IPS DF 4.7 (cell line): ENCODE data around the gene PRKAA2.

ENCODE experiments used
- DNase-seq: peaks from one replicate; pipeline ENCODE4 v3.0.0-alpha.2; 2013; ENCODE audit warnings: low spot score; ENCODE audit errors: extremely low read depth

PRKAA2 gene

DNA sequence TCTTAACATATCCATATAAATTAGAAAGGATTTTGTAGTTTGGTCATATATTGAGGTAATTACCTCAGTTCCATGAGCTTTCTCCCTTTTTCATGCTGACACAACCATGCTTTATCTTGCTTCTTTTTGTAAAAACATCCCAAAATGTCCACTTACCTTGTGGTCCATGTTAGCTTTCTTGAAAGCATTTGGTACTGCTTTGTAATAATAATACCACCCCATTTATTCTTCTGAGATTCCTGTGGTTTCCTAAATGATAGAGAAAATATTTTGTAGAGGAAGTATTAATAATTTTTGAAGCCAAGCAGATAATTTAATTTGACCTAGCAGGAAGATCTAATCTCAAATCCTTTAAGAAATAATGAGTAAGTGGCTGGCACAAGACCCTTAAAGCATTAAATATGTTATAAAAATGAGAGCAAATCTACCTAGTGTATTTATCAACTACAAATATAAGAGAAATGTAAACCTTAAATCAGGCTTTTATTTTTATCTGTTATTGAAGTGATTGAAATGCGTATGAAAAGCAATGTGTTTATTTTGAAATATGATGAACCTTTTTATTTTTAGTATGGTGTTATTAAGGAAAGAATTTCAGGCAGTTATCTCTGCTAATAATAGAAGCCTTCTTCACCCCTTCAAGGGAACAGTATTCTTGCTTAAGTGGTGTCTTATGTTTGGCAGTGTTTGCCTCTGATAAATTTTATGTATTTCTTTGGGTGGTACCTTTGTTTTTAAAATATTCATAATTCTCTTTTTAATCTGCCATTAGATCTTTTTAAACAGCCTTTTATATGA is 9.2 kb downstream of the PRKAA2 start:
- no peak for DNase-seq

DNA sequence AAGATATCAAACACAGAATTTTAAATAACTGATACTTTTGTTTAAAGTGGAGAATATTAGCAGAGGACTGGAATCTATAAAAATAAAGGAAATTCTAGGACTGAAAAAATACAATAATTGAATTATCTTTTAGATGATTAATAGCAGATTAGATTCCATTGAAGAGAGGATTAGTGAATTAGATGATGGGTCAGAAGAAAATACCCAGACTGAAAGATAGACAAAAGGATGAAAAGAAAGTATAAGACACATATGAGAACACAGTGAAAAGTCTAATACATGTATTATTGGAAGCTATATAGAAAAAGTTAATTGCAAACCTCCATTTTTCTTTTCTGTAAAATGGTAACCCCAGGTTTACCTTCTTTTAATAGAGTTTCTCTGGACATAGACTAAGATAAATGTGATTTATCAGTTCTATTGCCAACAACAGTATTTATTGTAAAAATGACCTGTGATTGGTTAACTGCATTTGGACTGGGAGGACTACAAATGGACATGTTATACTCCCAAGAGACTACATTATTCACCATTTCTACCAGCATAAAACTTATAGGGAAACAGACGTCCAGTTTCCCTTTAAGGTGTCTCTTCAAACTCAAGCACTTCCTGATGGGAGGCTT is 11.0 kb downstream of the PRKAA2 start:
- no peak for DNase-seq

DNA sequence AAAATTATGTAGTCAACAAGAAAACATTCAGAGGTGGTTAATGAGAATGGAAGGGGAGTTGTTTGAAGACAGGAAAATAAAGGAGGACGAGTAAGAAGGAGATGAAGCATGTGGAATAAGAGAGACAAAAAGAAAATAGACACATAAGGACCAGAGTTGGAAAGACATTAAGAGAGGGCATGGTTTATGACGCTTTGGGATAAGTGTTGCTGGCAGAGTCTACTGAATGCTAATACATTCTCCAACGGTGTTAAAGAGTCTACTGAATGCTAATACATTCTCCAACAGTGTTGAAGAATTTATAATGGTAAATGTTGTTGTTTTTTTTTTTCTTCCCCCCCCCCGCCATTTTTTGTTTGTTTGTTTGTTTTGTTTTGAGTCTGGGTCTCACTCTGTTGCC is 13.1 kb downstream of the PRKAA2 start:
- no peak for DNase-seq

DNA sequence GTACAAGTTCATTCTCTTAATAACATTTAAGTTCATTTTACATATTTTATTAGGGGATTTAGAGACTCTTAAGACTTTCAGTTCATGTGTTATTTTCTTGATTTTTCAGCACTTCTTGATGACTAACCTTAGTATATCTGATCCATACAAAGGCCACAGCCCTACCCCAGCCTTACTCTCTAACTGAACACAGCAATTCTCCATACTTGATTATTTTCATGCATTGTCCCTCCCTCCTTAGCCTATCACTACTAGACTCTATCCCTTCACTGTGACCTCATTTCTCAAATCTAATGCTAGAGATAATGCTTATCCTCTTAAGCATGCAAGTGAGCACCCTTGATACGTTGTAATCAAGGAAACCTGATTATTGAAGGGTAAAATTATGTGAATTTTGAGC is 15.2 kb downstream of the PRKAA2 start:
- DNase-seq: no peak

DNA sequence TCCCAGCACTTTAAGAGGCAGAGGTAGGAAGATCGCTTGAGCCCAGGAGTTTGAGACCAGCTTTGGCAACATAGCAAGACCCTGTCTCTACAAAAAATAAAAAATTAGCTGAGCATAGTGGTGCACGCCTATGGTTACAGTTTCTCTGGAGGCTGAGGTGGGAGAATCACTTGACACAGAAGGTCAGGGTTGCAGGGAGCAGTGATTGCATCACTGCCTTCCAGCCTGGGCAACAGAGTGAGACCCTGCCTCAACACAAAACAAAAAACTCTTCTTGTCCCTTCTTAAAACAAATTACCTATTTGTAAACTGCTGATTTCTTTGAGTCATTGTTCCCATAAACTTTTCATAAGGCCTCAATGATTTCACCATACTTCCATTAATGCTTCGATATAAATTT is 18.7 kb downstream of the PRKAA2 start:
- DNase-seq: no peak

DNA sequence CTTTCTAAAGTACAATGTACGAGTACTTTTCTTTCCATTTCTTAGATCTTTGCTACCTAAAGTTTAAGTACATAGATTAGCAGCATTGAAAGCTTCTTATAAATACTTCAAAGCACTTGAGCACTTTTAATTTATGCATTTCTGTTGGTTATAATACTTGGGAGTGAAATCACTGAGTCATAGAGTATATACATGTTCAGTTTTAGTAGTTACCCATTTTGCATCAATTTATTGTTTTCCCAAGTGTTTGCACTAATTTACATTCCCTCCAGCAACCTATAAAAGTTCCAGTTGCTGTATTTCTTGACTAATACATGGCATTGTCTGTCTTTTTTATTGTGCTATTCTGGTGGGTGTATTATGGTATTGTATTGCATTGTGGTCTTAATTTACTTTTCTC is 20.3 kb downstream of the PRKAA2 start:
- DNase-seq: no peak

DNA sequence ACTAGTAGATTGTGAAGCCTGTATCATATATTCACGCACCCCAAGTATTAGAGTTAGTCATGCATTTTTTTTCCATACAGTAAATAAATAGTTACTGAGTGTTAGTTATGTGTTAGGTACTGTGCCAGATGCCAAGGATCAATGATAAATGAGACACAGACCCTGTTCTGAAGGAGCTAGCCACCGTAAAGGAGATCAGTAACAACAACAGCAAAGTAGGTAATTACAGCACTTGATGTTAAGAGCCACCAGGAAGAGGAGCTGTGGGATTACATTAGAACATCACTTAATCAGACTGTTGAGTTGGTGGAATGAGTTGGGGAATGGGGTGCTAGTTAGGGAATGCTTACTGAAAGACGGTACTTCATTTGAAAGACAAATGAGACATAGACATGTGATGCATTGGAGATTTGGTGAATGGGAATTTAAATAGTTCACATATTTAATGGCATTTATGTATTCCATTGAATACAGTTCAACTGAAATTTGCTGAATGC is 21.0 kb downstream of the PRKAA2 start:
- DNase-seq: no peak

DNA sequence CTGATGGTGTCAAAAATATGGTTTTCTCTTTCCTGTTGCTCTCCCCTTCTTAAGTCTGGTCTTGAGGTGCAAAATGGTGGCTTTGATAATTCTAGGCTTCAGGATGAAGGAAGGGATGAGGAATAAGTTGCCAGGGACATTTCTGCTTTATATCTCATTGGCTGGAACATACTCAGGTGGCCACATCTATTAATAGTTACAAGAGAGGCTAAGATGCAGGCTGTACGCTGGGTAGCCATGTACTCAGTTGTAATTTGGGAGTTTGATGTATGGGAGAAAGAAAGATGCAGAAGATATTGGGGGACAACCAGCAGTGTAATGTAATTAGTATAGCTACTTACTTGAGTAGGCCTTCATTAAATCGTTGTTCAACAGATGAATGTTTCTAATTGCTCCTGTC is 25.2 kb downstream of the PRKAA2 start:
- no peak for DNase-seq

DNA sequence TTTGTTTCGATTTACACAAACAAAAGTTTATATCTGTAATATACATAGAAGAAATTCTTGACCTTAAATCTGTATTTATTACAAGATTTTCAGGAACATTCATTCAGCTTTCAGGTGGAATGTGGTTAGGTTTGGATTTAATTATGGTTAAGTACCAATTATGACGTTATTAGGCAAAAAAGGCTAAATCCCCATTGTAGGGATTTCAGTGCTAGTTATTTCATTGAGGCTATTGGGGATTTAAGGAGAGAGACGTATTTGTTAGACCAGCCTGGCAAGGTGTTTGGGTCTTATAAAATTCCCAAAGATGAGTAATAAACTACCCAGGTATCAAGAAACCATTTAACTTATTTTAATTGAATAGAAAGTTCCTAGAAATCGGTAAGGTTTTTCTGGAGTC is 26.0 kb downstream of the PRKAA2 start:
- no peak for DNase-seq

DNA sequence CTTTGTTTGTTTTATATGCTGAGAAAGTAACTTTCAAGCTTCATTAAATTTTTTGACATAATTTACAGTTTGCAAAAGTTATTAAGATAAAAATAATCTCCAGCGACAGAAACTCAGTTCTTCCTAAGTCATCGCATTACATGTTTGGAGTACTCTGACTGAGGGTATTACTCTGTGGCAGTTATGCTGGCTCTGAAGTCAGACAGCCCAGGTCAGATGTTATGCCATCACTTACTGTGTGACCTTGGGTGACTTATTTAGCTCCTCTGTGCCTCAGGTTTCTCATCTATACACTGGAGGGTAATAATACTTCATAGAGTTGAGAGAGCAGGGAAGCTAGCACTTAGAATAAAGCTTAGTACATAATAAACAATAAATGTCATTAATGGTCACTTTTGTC is 26.4 kb downstream of the PRKAA2 start:
- no peak for DNase-seq

DNA sequence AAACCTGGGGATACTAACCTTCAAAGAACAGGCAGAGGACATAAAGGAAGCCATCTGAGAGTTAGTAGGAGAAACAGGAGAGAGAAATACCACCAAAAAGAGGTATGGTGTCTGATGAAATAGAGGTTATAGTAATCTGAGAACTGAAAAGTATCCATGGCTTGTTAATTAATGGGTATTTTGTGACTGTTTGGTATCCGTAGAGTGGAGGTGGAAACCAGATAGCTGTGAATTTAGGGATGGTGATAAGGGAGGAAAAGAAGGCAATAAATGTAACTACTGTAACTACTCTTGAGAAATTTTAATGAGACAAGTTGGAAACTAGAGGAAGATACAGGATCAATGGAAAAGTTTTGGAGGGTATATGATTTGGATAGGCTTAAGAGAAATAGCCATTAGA is 27.5 kb downstream of the PRKAA2 start:
- DNase-seq: no peak

DNA sequence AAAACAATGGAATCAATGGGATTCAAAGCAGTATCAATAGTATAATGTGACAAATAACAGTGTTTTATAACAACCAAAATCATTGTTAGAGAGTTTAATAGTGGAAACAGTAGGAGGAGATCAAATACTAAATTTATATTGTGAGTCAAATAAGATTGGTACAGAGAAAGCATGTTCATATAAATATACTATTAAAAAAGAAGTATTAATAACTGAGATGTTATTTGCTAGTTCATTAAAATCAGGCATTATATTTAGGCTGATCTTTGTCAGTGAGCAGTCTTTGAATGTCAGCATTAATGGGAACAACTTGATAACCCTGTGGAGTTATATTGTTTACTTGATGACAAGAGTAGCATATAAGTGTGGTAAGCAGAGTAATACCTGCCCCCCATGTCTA is 30.6 kb downstream of the PRKAA2 start:
- DNase-seq: no peak

DNA sequence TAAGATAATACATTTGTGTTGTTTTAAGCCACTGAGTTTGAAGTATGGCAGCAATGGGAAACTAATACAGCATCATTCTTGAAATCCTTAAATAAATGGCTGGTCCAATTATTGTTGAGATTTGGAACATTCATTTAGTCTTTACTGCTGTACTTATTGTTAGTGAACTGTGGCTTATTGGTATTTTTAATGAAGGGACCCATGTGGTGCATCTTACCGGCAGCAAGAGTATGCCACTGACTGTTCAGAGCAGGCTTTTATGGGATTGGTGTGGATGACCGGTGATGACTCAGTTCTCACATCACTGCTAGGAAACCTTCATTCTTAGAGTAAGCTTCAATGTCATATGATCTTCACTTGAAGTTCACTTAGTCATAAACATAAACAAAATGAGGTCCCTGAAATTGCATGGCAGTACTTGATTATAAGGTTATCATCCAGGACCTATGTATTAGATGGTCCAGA is 31.5 kb downstream of the PRKAA2 start:
- DNase-seq: no peak

DNA sequence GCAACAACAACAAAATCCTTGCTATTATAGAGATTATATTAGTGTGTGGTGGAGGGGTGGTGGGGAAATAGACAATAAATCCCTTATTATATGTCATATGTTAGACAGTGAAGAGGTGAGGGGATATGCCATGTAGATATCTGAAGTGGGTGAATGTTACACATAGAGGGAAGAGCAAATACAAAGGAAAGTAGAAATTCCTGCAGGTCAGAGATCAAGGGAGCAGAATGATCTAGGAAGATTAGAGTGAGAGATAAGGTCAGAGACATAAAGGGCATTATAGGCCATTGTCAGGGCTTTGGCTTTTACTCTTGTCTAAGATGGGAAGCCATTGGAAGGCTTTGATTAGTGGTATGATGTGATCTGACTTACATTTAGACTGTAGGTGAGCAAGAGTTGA is 38.5 kb downstream of the PRKAA2 start:
- no peak for DNase-seq

DNA sequence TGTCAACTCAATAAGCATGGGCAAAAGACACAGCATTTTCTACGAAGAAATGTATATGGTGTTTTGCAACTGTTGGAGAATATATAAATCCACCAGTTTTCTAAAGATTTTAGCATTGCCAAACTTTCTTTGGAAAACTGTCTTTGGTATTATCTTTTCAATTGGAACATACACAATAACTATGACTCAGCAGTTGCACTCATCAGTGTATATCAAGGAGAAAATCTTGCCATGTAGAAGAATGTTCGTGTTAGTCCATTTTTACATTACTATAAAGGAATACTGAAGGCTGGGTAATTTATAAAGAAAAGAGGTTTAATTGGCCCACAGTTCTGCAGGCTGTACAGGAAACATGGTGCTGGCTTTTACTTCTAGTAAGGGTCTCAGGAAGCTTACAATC is 41.1 kb downstream of the PRKAA2 start:
- no peak for DNase-seq

DNA sequence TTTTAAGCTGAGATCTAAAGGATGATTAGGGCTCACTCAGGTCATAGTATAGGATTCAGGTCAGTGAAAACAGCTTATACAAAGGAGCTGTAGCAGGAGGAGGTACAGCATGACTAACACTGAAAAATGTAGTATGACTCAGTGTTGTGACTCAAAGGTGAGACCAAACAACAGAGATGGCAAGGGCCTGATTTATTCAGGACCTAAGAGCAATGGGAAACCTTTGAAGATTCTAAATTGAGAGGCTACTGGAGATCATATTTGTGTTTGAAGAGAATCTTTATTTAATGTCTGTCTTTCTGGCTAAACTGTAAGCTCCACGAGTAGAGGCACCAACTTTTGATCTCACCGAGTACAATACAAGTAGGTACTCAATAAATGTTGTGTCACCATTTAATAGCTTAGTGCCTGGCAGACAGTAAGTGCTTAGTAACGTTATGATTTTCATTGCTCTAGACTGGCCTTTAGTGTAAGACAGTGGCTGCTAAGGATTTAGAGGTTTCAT is 43.5 kb downstream of the PRKAA2 start:
- DNase-seq: peak; percentile 46

DNA sequence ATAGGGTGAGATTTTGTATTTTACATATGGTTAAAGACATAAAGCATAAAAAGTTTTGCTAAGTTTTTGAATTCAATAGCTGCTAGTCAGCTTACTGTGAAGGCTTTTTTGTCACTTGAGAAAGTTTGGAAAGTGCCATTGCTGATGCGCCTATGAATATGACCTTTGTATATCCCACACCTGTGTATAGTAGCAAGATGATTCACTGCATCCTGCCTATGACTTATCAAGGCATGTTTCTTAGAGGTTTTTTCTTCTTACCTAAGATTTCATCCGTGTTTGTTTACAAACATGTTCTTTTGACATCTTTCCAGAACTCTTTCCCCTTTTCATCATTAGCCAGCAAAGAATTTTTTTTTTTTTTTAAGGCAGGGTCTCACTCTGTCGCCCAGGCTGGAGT is 51.5 kb downstream of the PRKAA2 start:
- no peak for DNase-seq

DNA sequence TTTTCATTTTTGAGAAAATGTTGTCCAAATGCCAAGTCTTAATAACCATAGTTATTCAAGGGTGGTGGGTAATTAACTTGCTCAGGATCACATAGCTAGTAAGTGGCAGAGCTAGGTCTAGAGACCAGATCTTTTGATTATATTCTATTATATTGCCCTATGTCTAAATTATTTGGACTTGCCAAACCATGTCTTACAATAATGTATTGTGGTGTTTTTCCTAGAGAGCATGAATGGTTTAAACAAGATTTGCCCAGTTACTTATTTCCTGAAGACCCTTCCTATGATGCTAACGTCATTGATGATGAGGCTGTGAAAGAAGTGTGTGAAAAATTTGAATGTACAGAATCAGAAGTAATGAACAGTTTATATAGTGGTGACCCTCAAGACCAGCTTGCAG is 58.6 kb downstream of the PRKAA2 start:
- no peak for DNase-seq

DNA sequence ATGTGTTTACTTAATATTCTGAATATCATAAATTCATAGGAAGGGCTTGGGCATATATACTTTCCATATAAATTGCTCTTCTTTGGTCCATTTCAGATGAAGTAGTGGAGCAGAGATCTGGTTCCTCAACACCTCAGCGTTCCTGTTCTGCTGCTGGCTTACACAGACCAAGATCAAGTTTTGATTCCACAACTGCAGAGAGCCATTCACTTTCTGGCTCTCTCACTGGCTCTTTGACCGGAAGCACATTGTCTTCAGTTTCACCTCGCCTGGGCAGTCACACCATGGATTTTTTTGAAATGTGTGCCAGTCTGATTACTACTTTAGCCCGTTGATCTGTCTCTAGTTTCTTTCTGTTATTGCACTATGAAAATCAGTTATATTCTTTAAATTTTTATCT is 62.3 kb downstream of the PRKAA2 start:
- no peak for DNase-seq

DNA sequence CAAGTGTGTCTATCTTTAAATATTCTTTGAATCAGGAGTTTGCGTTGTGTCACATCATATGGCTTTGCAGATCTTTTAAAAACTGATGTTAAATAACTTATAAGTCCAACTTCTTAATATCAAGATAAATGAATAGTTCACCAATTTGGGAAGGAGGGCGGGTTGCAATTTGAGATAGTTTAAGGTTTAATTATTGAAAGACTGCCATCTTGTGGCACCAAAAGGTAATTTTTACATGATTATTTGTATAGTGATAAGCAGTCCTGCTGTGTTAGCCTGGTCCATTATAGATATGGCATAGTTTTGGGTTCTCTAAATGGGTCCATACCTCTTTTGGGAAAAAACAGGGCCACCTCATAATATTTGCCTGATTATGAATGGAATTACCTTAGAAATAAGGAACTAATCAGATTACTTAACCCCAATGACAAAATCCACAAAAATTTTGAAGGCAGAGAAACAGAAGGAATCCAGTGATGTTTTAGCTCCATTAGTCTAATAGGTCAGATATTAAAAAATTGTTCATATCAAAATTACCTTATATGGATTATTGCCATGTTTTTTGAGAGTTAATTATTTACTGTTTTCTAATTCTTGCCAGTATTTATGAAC is 64.3 kb downstream of the PRKAA2 start:
- DNase-seq: peak; percentile 28

DNA sequence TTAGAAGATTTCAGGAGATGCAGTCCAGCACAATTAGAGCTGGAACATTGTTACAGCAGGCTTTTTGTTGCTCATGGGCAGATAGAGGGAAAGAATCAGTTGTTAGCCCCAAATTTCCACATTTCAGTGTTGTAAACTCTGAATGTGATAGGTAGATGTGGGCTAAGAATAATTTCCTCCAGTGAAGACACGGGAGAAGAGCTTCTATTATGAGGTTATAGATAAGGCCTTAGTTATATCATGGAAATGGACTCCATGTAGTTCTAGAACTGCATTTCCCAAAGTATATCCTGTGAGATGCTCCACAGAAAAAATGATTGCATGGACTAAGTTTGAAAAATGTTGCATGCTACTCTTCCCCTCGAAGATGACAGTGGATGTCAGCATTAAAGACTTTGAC is 64.9 kb downstream of the PRKAA2 start:
- no peak for DNase-seq

DNA sequence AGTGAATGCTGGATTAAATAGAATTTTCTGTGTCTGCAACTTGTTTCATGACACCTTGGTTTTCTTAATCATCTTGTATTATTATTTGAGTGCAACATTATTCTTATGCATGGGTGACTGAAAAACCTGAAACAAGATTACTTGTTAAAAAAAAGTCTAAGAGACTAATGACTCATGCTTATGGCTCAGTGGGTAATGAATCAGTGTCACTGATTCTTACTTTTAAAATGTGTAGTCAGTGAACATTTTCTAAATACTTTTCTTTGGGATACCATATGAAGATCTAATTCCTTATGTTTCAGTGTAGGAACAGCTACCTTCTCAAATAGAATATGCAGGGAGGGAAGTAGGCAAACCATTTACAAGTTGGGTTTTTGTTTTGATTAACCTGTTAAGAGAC is 65.5 kb downstream of the PRKAA2 start:
- DNase-seq: no peak
